HepG2 (cell line): ENCODE data around the gene CNBD2. TPM values are rescaled to one million over a fixed set of nuclear protein-coding genes. Genes with fewer than 3 reads are reported as not detected.

ENCODE experiments used
- HIVEP1 ChIP-seq: sonication (generic); formaldehyde crosslinking; IDR thresholded peaks from 2 replicates; pipeline ENCODE4 v1.4.0; 2020; ENCODE audit warnings: mild to moderate bottlenecking, missing genetic modification reagents
- MIXL1 ChIP-seq: IDR thresholded peaks from 2 replicates; pipeline ENCODE4 v1.6.1; 2016
- MTF1 ChIP-seq: sonication (generic); formaldehyde crosslinking; IDR thresholded peaks from 2 replicates; pipeline ENCODE4 v1.5.0; 2020; ENCODE audit warnings: missing genetic modification reagents
- NR2F1 ChIP-seq, 2 experiments: fragments of 450-650 bp in 1 of 2; formaldehyde crosslinking in 1 of 2; IDR thresholded peaks; 2 replicates each; pipeline versions ENCODE4 v1.5.0 to v1.6.1; 2016 to 2020; ENCODE audit warnings: mild to moderate bottlenecking in 1 of 2, missing compliant biosample characterization in 1 of 2, missing genetic modification reagents in 1 of 2, moderate library complexity in 1 of 2
- SCMH1 ChIP-seq: sonication (generic); formaldehyde crosslinking; IDR thresholded peaks from 2 replicates; pipeline ENCODE4 v1.9.0; 2021; ENCODE audit warnings: missing genetic modification reagents, mild to moderate bottlenecking, borderline replicate concordance
- SNAPC2 ChIP-seq: sonication (generic); formaldehyde crosslinking; IDR thresholded peaks from 2 replicates; pipeline ENCODE4 v1.8.1; 2022; ENCODE audit warnings: mild to moderate bottlenecking, missing genetic modification reagents
- U2AF2 ChIP-seq: fragments of 200-400 bp; formaldehyde crosslinking; IDR thresholded peaks from 2 replicates; pipeline ENCODE4 v1.6.1; 2017; ENCODE audit warnings: low read depth, mild to moderate bottlenecking, low read length
- XBP1 ChIP-seq: sonication (generic); formaldehyde crosslinking; IDR thresholded peaks from 2 replicates; pipeline ENCODE4 v1.5.0; 2020; ENCODE audit warnings: missing genetic modification reagents
- ZNF550 ChIP-seq: sonication (generic); formaldehyde crosslinking; IDR thresholded peaks from 2 replicates; pipeline ENCODE4 v1.4.0; 2020; ENCODE audit warnings: mild to moderate bottlenecking, missing genetic modification reagents, borderline replicate concordance
- ZNF629 ChIP-seq: sonication (generic); formaldehyde crosslinking; conservative IDR thresholded peaks from 2 replicates; pipeline ENCODE4 v1.5.0; 2020; ENCODE audit warnings: missing genetic modification reagents
- ZNF747 ChIP-seq: sonication (generic); formaldehyde crosslinking; IDR thresholded peaks from 2 replicates; pipeline ENCODE4 v1.8.1; 2023; ENCODE audit warnings: missing genetic modification reagents, mild to moderate bottlenecking, borderline replicate concordance
- ZNF772 ChIP-seq: sonication (generic); formaldehyde crosslinking; IDR thresholded peaks from 2 replicates; pipeline ENCODE4 v1.5.0; 2020; ENCODE audit warnings: mild to moderate bottlenecking, missing genetic modification reagents
- ZSCAN21 ChIP-seq: sonication (generic); formaldehyde crosslinking; IDR thresholded peaks from 2 replicates; pipeline ENCODE4 v1.8.0; 2022; ENCODE audit warnings: mild to moderate bottlenecking, missing genetic modification reagents, moderate library complexity, borderline replicate concordance
- polyA plus RNA-seq, 8 experiments: library from polyadenylated mRNA; depleted of rRNA in 3 of 8; stranded (reverse) in 7 of 8; unstranded in 1 of 8; fragments of >200 nt; fragmentation: Illumina TruSeq in 4 of 8; extraction: Trizol in 4 of 8; gene quantifications; 2 replicates each; pipeline versions ENCODE4 v1.2.1 to v1.2.3, GENCODE V29; 2011 to 2016; ENCODE audit warnings: low read depth in 4 of 8, missing spikeins in 1 of 8, mixed read lengths in 1 of 8; ENCODE audit not compliant: insufficient read depth in 1 of 8
- total RNA-seq, 5 experiments: library from RNA; depleted of rRNA; stranded (reverse); fragments of >200 nt; fragmentation: Illumina TruSeq; extraction: Trizol; gene quantifications; 2 replicates each; pipeline ENCODE4 v1.2.3, GENCODE V29; 2016; ENCODE audit warnings: low read depth in 1 of 5
- TF ChIP-seq, protein P1 (sequence below): sonication (generic); formaldehyde crosslinking; IDR thresholded peaks from 2 replicates; pipeline ENCODE4 v1.8.0; 2022; ENCODE audit warnings: missing genetic modification reagents, low read depth, mild to moderate bottlenecking, borderline replicate concordance
- TF ChIP-seq, protein P2 (sequence below): sonication (generic); formaldehyde crosslinking; IDR thresholded peaks from 2 replicates; pipeline ENCODE4 v1.8.0; 2022; ENCODE audit warnings: mild to moderate bottlenecking, missing genetic modification reagents; ENCODE audit not compliant: insufficient replicate concordance
- TF ChIP-seq, protein P3 (sequence below): sonication (generic); formaldehyde crosslinking; IDR thresholded peaks from 2 replicates; pipeline ENCODE4 v1.5.0; 2020; ENCODE audit warnings: missing genetic modification reagents, mild to moderate bottlenecking, borderline replicate concordance
- TF ChIP-seq, protein P4 (sequence below): sonication (generic); formaldehyde crosslinking; conservative IDR thresholded peaks from 2 replicates; pipeline ENCODE4 v1.4.0; 2020; ENCODE audit warnings: missing genetic modification reagents
- TF ChIP-seq, protein P5 (sequence below): sonication (generic); formaldehyde crosslinking; IDR thresholded peaks from 2 replicates; pipeline ENCODE4 v1.4.0; 2020; ENCODE audit warnings: mild to moderate bottlenecking, missing genetic modification reagents
- TF ChIP-seq, protein P6 (sequence below): sonication (generic); formaldehyde crosslinking; IDR thresholded peaks from 2 replicates; pipeline ENCODE4 v1.5.0; 2020; ENCODE audit warnings: mild to moderate bottlenecking, missing genetic modification reagents

CNBD2 gene
- total and polyA plus RNA-seq, 2 of the 13 experiments (the other 11 are each of a cell fraction or from before 2014, with no cell fraction given) = 12.4 to 22.8 TPM

DNA sequence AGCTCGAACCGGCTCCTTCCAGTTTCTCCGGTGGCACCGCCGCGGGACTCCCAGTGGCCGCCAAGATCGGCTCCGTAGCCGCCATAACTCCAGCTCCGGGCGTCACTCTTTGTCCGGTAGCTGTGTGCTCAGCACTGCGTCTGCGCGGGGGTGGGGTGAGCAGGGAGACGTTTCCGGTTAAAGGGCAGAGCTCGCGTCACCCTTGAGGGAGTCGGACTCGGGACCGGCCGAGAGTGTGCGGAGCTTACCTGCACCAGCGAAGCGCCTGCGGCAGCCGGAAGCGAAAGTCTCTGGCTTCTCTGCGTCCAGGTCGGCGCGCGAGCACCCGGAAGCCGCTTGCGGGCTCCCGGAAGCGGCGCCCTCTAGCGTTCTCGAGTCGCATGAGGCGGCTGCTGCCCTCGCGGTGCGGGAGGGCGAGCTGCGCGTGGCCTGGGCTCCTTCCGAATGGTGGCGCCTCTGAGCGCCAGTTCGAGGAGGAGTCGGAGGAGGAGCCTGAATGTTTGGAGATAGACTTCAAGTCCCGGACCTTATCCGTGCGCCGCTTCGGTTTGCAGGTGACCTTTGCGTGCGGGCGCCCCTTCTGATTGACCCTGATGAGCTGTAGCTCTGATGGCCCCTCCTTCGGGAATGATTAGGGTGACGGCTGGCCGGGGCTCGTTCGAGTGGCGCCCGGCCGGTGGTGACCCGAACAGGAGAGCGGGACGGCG lies 14.0 kb upstream of the CNBD2 start, which contains the start of gene SCAND1 (continued):
- TF ChIP-seq SCMH1 (CRISPR knock-in tag) (no peak), ZNF772 (peak; percentile 99), ZNF629 (CRISPR knock-in tag) (peak; percentile 29; the same call in 1 of the 2 replicates), MTF1 (CRISPR knock-in tag) (no peak), ZSCAN21 (CRISPR knock-in tag) (peak; percentile 93), U2AF2 (0 out of 2 replicates have a peak, but pooled peaks have one; percentile 43), ZNF747 (CRISPR knock-in tag) (peak; percentile 99), HIVEP1 (peak; percentile 98), NR2F1 (CRISPR knock-in tag; IDR thresholded peaks at IDR 0.05) (peak; percentile 68 to 79), SNAPC2 (CRISPR knock-in tag) (peak; percentile 89; the same call in 1 of the 2 replicates), XBP1 (CRISPR knock-in tag) (peak; percentile 66; the same call in 1 of the 2 replicates), MIXL1 (peak; percentile 93), ZNF550 (CRISPR knock-in tag) (no peak; the same call in 1 of the 2 replicates)
- TF ChIP-seq, protein P1, sequence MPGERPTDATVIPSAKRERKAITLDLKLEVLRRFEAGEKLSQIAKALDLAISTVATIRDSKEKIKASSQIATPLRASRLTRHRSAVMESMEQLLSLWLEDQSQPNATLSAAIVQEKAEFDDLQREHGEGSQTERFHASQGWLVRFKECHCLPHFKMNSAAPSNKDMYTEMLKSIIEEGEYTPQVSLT (CRISPR knock-in tag) = peak; percentile 82; the same call in 1 of the 2 replicates
- TF ChIP-seq, protein P2, sequence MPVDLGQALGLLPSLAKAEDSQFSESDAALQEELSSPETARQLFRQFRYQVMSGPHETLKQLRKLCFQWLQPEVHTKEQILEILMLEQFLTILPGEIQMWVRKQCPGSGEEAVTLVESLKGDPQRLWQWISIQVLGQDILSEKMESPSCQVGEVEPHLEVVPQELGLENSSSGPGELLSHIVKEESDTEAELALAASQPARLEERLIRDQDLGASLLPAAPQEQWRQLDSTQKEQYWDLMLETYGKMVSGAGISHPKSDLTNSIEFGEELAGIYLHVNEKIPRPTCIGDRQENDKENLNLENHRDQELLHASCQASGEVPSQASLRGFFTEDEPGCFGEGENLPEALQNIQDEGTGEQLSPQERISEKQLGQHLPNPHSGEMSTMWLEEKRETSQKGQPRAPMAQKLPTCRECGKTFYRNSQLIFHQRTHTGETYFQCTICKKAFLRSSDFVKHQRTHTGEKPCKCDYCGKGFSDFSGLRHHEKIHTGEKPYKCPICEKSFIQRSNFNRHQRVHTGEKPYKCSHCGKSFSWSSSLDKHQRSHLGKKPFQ (CRISPR knock-in tag) = peak; percentile 91
- TF ChIP-seq, protein P3, sequence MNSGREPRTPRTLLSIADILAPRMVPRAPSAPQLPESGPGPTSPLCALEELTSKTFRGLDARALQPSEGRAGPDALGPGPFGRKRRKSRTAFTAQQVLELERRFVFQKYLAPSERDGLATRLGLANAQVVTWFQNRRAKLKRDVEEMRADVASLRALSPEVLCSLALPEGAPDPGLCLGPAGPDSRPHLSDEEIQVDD = no peak; the same call in 1 of the 2 replicates
- TF ChIP-seq, protein P4, sequence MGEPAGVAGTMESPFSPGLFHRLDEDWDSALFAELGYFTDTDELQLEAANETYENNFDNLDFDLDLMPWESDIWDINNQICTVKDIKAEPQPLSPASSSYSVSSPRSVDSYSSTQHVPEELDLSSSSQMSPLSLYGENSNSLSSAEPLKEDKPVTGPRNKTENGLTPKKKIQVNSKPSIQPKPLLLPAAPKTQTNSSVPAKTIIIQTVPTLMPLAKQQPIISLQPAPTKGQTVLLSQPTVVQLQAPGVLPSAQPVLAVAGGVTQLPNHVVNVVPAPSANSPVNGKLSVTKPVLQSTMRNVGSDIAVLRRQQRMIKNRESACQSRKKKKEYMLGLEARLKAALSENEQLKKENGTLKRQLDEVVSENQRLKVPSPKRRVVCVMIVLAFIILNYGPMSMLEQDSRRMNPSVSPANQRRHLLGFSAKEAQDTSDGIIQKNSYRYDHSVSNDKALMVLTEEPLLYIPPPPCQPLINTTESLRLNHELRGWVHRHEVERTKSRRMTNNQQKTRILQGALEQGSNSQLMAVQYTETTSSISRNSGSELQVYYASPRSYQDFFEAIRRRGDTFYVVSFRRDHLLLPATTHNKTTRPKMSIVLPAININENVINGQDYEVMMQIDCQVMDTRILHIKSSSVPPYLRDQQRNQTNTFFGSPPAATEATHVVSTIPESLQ (CRISPR knock-in tag) = peak; percentile 15; the same call in 1 of the 2 replicates
- TF ChIP-seq, protein P5, sequence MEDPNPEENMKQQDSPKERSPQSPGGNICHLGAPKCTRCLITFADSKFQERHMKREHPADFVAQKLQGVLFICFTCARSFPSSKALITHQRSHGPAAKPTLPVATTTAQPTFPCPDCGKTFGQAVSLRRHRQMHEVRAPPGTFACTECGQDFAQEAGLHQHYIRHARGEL = peak; percentile 98
- TF ChIP-seq, protein P6, sequence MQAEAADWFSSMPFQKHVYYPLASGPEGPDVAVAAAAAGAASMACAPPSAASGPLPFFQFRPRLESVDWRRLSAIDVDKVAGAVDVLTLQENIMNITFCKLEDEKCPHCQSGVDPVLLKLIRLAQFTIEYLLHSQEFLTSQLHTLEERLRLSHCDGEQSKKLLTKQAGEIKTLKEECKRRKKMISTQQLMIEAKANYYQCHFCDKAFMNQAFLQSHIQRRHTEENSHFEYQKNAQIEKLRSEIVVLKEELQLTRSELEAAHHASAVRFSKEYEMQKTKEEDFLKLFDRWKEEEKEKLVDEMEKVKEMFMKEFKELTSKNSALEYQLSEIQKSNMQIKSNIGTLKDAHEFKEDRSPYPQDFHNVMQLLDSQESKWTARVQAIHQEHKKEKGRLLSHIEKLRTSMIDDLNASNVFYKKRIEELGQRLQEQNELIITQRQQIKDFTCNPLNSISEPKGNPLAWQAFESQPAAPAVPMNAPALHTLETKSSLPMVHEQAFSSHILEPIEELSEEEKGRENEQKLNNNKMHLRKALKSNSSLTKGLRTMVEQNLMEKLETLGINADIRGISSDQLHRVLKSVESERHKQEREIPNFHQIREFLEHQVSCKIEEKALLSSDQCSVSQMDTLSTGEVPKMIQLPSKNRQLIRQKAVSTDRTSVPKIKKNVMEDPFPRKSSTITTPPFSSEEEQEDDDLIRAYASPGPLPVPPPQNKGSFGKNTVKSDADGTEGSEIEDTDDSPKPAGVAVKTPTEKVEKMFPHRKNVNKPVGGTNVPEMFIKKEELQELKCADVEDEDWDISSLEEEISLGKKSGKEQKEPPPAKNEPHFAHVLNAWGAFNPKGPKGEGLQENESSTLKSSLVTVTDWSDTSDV (CRISPR knock-in tag) = peak; percentile 93; the same call in 1 of the 2 replicates
